Activated CD4-positive, CD25-positive, alpha-beta regulatory T cell treated with anti-CD3 and anti-CD28 coated beads, Interleukin-2, amount 50 U/mL, for 24 hours (primary cell): ENCODE measurements around the gene SNRPA.
A peak's percentile ranks its signal among the peaks of the same experiment; 100 is the strongest.
"Not testable (repeated sequence)": the region's sequence is repeated elsewhere in the genome, so short reads cannot be mapped to it uniquely, and the experiment has no call there.

ENCODE experiments used
- ATAC-seq, 2 donors: fragments of 150-1000 bp; cut with Tn5 transposase; one replicate each; pipeline ENCODE4 v1.10.0; 2021; ENCODE audit warnings: mild to moderate bottlenecking in 1 of 2, moderate library complexity in 1 of 2

Gene SNRPA

GRCh38 chr19:40747536-40747935, 3.5 kb upstream of the SNRPA start:
- ATAC-seq, result no peak

- ATAC-seq, result peak; percentile 88 to 91
These were observed 737 bp upstream of the SNRPA start, which contains the start of gene ACTMAP for GRCh38 chr19:40750058-40750873. ACTMAP (minus strand) TSS chr19:40750477; CDS start chr19:40749803, 674 bp downstream.

GRCh38 chr19:40752257-40752781, 1.3 kb downstream of the SNRPA start:
- ATAC-seq, result no peak

DNA sequence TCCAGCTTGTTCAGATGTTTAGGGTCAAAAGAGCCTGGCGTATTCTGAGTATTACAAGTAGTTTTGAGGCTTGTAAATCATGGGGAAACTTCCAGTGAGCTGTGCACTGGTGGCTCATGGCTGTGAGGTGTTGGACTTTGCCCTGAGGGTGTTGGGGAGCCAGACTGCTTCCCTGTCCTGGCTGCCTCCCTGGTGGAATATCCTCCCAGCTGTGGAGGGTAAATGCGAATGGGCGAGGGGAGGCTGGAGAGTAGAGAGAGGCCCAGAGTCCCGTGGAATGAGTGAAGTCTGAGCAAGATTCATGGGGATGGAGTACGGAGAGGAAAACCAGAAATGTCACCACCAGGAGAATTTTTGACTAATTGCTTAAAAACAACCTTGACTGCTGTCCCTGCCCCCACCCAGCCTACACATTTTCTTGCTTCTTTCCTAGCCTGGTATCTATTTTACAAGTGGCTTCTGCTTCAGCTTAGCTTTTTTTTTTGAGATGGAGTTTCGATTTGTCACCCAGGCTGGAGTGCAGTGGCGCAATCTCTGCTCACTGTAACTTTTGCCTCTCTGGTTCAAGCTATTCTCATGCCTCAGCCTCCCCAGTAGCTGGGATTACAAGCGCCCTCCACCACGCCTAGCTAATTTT, 3.7 kb downstream of the SNRPA start:
- ATAC-seq, result peak in 1 of 2 donors; percentile 4

DNA sequence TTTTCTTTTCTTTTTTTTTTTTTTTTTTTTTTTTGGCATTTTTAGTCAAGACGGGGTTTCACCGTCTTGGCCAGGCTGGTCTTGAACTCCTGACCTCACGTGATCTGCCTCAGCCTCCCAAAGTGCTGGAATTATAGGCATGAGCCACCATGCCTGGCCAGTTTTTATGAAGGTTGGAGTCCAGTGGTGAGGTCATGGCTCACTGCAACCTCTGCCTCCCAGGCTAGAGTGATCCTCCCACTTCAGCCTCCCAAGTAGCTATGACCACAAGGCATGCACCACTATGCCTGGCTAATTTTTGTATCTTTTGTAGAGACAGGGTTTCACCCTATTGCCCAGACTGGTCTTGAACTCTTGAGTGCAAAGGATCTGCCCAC, 4.2 kb downstream of the SNRPA start:
- ATAC-seq, result no peak

DNA sequence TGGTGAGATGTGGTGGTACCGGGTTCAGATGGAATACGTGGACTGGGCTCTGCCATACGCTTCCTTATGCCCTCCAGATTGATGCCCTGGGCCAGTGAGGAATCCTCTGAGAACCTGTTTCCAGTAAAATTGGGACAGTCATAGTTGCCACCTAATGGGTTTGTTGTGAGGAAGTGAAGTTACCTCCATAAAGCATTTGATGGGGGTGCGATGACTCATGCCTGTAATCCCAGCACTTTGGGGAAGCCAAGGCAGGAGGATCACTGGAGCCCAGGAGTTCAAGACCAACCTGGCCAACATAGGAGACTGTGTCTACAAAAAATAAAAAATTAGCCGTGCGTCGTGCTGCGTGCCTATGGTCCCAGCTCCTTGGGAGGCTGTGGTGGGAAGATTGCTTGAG, 4.8 kb downstream of the SNRPA start:
- ATAC-seq, result no peak

DNA sequence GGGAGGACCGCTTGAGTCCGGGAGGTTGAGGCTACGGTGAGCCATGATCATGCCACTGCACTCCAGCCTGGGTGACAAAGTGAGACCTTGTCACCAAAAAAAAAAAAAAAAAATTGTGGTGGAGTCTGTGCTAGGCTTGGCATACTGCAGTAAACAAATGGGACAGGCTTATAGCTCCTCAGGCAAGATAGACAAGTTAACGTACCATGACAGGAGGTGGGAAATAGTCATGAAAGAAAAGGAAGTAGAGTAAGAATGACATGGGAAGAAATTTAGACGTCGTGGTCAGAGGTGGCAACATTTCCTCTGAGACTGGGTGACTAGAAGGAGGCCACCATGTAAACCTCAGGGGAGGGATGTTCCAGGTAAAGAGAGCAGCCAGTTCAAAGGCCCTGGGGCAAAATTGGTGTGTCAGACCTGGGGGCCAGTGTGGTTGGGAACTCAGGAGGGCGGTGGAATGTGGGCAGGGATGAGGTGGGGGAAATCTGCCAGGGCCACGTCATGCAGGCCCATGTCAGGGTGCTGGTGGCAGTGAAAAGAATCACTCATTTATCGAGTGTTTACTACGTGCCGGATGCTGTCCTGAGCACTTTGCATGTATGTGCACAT, 5.6 kb downstream of the SNRPA start:
- no peak for ATAC-seq

- ATAC-seq, result no peak
These were observed 7.5 kb downstream of the SNRPA start for GRCh38 chr19:40758491-40758890.

GRCh38 chr19:40759352-40759751, 8.3 kb downstream of the SNRPA start:
- no peak for ATAC-seq

- no peak for ATAC-seq
These were observed 11.9 kb downstream of the SNRPA start for GRCh38 chr19:40762754-40763470.

DNA sequence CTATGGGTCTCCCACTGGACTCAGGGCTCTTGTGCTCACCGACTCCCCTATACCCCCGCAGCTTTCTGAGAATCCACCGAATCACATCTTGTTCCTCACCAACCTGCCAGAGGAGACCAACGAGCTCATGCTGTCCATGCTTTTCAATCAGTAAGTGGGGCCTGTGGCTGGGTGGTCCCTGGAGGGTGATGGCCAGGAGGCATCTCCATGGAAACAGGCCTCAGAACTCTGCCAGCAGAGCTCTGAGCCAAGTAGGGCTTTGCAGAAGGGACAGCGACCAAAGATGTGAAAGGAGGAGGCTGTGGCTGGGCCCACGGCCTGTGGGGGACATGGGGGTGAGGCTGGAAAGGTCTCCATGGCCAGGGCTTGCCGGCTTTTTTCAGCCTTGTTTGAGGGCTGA, 12.5 kb downstream of the SNRPA start:
- no peak for ATAC-seq

DNA sequence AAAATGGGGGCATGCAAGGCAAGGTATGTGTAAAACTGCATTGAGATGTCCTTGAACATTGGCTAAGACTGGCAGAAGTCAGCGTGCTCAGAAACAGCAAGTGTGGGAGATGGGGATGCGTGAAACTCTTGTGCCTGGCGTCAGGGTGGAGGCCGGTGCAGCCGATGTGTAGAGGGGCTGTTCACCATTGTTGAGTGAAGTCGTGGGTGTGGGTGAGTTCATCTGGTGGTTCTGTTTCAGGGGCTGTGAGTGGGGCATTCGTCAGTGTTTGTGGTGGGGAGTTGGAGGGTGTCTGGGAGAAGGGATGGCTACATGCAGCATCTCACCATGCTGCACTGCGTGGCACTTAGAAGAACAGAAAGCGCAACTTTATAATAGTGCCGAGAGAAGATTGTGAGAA, 13.0 kb downstream of the SNRPA start:
- ATAC-seq, result no peak

DNA sequence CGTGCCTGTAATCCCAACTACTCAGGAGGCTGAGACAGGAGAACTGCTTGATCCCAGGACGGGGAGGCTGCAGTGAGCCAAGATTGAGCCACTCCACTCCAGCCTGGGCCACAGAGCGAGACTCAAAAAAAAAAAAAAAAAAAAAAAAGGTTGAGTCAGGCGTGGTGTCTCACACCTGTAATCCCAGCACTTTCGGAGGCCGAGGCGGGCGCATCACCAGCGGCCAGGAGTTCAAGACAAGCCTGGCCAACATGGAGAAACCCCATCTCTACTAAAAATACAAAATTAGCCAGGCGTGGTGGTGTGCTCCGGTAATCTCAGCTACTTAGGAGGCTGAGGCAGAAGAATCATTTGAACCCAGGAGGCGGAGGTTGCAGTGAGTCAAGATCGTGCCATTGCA, 15.4 kb downstream of the SNRPA start:
- ATAC-seq, result not testable (repeated sequence)

DNA sequence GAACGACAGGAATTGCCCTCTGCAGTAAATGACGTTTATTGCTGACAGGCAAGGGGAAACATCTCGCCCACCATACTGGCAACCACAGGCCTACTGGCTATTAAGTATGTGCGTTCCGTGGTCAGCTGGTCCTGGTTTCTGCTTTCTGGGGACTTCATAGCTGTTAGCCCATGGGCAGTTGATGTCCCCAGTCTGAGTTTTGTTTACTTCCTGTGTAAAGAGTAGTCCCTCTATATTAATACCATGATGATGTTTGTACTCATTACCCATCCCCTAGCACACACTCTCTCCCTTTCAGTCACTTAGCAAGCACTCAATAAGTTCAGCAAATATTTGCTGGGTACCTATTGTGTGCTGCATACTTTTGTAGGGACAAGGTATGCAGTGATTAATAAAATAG, 17.9 kb downstream of the SNRPA start:
- no peak for ATAC-seq

DNA sequence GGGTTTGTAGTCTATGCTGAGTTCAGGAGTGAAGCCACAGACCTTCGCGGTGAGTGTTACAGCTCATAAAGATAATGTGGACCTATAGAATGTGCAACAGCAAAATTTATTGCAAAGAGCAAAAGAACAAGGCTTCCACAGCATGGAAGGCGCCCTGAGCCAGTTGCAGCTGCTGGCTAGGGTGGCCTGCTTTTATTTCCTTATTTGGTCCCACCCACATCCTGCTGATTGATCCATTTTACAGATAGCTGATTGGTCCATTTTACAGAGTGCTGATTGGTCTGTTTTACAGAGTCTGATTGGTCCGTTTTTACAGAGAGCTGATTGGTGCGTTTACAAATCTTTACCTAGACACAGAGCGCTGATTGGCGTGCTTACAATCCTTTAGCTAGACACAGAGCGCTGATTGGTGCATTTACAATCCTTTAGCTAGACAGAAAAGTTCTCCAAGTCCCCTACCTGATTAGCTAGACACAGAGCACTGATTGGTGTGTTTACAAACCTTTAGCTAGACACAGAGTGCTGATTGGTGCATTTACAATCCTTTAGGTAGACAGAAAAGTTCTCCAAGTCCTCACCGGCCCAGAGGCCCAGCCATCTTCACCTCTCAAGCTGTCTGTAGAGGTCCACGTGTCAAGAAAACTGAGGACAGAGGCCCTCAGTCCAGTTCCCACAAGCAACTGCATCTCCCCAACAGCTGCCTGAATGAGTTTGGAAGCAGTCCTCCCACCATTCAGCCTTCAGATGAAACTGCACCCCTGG, 20.3 kb downstream of the SNRPA start:
- ATAC-seq, result not testable (repeated sequence)

- no peak for ATAC-seq
These were observed 24.1 kb downstream of the SNRPA start, which contains the start of gene MIA for GRCh38 chr19:40774916-40775631. MIA (plus strand) TSS chr19:40775521; CDS start chr19:40775543, 22 bp downstream.

- ATAC-seq, result no peak
These were observed 24.6 kb downstream of the SNRPA start for GRCh38 chr19:40775632-40776022.

- ATAC-seq, result no peak
These were observed 25.4 kb downstream of the SNRPA start for GRCh38 chr19:40776364-40776763.

DNA sequence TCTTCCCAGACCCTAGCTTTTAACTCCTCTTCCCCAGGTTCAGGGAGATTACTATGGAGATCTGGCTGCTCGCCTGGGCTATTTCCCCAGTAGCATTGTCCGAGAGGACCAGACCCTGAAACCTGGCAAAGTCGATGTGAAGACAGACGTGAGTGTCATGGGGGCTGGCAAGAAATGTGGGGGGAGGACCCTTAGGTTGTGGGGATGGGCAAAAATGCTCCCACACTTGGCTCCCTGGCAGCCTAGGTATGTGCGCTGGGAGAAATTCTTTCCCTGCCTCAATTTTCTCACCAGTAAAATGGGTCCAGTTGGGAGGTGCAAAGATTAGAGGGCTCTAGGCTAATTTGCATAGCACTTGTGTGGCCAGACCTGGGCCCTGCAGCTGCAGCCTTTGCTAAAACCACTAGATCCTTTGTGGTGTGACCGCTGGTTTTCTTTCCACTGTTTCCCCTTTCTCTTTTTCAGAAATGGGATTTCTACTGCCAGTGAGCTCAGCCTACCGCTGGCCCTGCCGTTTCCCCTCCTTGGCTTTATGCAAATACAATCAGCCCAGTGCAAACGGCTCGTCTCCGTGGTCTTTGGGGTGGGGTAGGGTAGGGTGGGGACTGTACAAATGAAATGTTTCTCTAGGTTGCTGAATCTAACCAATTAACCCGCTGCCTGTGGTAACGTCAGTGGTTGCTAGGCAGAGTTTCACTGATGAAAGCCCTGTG, 26.1 kb downstream of the SNRPA start:
- ATAC-seq, result peak; percentile 63 to 64

GRCh38 chr19:40777645-40777936, 26.6 kb downstream of the SNRPA start:
- no peak for ATAC-seq
